AG04449 (cell line): Measurements from ENCODE around the gene UBE4B.
A peak's percentile ranks its signal among the peaks of the same experiment; 100 is the strongest.

Experiments used
- CTCF ChIA-PET: fragments of 350-600 bp; formaldehyde crosslinking; extraction: SDS; loops from one replicate; lab custom pipeline; 2021; ENCODE audit warnings: antibody characterized with exemption; lab: Yijun Ruan, JAX
- POLR2A ChIA-PET: fragments of 400-600, 350-600 bp; formaldehyde crosslinking; extraction: SDS; loops from one replicate; lab custom pipeline; 2020; ENCODE audit warnings: antibody characterized with exemption, inconsistent platforms; lab: Yijun Ruan, JAX
- DNase-seq: peaks from one replicate; pipeline ENCODE4 v3.0.0-alpha.2; 2010; ENCODE audit warnings: low read depth, low spot score
- H3K4me3 ChIP-seq: 2 replicates; pipeline ENCODE4 v1.5.1; 2011; ENCODE audit warnings: low read depth, mild to moderate bottlenecking, control low read depth, low read length
- TF ChIP-seq, protein P1 (sequence below): IDR thresholded peaks from one replicate; pipeline ENCODE4 v1.5.1; 2011; ENCODE audit warnings: mild to moderate bottlenecking, moderate library complexity, low read length, control low read depth, inconsistent platforms; ENCODE audit not compliant: insufficient read depth; ENCODE audit errors: missing control alignments

Gene UBE4B

DNA sequence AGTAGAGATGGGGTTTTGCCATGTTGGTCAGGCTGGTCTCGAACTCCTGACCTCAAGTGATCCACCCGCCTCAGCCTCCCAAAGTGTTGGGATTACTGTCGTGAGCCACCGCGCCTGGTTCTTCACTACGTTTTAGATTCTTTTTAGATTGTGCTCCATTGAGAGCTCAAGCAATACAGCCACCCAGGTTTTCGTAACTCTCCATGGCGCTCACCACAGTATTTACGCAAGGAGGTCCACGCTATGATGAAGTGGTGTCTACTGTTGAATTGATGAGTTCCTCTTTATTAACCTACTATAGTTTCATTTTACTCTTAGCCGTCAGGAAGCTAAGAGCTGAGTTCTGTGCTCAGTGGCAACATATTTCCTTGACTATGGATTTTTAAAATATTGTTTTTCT, 175.8 kb downstream of the UBE4B start:
- ChIA-PET POLR2A (no interaction called here), CTCF (interaction anchor here (1.0 to 3.2 kb wide), 16 partner anchors 8 to 267 kb away, joined by 3 to 64 read pairs (median 19); partner anchors contain the start of gene CENPS)
- no peak for DNase-seq

DNA sequence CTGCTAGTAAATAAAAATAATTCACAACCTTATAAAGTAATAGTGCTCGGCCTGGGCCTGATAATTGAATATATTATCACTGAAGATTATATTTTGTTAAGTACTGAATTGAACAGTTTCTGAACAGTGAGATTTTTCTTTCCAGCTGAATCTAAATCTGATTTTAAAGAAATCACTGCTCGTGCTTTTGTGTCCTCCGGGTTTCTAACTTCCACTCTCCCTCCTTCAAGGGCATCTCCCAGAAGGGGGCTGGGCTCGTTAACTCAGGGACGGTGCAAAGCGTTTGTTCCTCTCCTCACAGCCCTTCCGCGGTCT, 176.8 kb downstream of the UBE4B start:
- ChIA-PET POLR2A (interaction anchor here (0.6 to 1.6 kb wide), 8 partner anchors 12 to 266 kb away, joined by 3 to 10 read pairs (median 5); partner anchors contain the start of genes CENPS, LZIC and NMNAT1), CTCF (interaction anchor here (0.6 to 3.2 kb wide), 61 partner anchors 9 to 268 kb away, joined by 3 to 64 read pairs (median 5); partner anchors contain the start of genes CENPS and NMNAT1)
- DNase-seq = no peak
- TF ChIP-seq, protein P1, sequence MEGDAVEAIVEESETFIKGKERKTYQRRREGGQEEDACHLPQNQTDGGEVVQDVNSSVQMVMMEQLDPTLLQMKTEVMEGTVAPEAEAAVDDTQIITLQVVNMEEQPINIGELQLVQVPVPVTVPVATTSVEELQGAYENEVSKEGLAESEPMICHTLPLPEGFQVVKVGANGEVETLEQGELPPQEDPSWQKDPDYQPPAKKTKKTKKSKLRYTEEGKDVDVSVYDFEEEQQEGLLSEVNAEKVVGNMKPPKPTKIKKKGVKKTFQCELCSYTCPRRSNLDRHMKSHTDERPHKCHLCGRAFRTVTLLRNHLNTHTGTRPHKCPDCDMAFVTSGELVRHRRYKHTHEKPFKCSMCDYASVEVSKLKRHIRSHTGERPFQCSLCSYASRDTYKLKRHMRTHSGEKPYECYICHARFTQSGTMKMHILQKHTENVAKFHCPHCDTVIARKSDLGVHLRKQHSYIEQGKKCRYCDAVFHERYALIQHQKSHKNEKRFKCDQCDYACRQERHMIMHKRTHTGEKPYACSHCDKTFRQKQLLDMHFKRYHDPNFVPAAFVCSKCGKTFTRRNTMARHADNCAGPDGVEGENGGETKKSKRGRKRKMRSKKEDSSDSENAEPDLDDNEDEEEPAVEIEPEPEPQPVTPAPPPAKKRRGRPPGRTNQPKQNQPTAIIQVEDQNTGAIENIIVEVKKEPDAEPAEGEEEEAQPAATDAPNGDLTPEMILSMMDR = no peak
- H3K4me3 ChIP-seq = peak overlapping the region; percentile 73

More for the DNA sequence above, 175.8 kb downstream of the UBE4B start:
- TF ChIP-seq, protein P1 = no peak
- H3K4me3 ChIP-seq = no peak overlapping the region

DNA sequence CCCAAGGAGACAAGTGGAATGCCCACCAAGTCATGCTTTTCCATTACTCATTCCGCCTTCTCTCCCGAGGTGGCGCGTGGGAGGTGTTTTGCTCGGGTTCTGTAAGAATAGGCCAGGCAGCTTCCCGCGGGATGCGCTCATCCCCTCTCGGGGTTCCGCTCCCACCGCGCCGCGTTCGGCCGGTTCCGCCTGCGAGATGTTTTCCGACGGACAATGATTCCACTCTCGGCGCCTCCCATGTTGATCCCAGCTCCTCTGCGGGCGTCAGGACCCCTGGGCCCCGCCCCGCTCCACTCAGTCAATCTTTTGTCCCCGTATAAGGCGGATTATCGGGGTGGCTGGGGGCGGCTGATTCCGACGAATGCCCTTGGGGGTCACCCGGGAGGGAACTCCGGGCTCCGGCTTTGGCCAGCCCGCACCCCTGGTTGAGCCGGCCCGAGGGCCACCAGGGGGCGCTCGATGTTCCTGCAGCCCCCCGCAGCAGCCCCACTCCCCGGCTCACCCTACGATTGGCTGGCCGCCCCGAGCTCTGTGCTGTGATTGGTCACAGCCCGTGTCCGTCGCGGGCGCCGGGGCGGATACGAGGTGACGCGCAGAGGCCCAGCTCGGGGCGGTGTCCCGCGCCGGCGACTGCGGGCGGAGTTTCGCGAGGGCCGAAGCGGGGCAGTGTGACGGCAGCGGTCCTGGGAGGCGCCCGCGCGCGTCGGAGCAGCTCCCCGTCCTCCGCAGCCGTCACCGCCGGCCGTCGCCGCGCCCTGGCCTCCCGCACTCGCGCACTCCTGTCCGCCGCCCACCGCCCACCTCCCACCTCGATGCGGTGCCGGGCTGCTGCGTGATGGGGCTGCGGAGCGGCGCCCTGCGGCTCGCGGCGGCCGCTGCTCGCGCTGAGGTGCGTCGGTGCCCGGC, 177.4 kb downstream of the UBE4B start, which contains the start of gene KIF1B:
Gene KIF1B (plus strand): TSS at position 666 of the 906 bp plus-strand sequence. CDS start 21,759 bp downstream, outside the sequence.
- ChIA-PET POLR2A (interaction anchor here (0.6 to 1.6 kb wide), 16 partner anchors 8 to 267 kb away, joined by 3 to 10 read pairs (median 4); partner anchors contain the start of genes CENPS, LZIC and NMNAT1), CTCF (interaction anchor here (0.6 to 3.2 kb wide), 70 partner anchors 9 to 269 kb away, joined by 3 to 64 read pairs (median 4); partner anchors contain the start of genes CENPS and NMNAT1)
- DNase-seq = peak; percentile 76
- TF ChIP-seq, protein P1 = peak; percentile 95
- peak within 1 kb of the TSS; percentile 97 for H3K4me3 ChIP-seq

DNA sequence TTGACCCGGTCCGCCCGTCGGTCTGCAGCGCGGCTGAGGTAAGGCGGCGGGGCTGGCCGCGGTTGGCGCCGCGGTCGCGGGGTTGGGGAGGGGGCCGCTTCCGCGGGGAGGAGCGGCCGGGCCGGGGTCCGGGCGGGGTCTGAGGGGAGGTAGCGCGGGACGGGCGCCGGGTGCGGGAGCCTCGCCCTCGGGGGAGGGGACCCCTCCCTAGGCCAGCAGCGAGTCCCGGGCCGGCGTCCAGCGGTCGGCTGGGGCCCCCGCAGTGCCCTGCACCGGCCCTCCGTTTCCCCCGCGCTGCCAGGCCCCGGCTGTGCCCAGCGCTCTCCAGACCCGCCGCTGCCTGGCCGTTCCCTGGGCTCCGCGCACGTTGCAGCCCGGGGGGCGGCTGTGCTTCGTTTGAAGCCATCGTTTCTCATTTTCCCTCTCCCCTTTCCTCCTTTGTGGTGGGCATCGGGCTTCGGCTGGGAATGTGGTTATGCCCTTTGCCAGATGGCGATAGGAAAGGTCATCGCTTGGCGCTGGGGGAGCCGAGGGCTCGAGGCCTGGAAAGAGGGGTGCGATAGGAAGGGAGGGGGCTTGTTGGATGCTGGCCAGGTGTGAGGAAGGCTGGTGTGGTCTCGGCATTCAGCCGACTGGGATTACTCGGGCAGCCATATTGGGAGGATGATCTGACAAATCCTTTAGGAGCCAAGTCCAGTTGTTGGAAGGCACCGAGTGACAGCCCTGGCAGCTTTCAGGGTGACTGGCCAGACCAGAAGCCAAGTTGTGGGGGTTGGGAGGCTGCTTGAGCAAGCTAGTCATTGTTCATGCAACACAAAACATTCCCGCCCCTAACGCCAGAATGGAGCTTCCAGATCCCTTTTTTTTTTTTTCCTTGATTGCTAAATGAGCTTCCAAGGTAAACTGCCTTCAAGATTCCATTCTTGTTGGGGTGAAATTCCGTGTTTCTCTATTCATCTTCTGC, 178.4 kb downstream of the UBE4B start:
- POLR2A ChIA-PET = interaction anchor here (0.8 to 1.6 kb wide), 8 partner anchors 7 to 268 kb away, joined by 3 to 10 read pairs (median 5); partner anchors contain the start of genes LZIC and NMNAT1
- DNase-seq = peak; percentile 54

DNA sequence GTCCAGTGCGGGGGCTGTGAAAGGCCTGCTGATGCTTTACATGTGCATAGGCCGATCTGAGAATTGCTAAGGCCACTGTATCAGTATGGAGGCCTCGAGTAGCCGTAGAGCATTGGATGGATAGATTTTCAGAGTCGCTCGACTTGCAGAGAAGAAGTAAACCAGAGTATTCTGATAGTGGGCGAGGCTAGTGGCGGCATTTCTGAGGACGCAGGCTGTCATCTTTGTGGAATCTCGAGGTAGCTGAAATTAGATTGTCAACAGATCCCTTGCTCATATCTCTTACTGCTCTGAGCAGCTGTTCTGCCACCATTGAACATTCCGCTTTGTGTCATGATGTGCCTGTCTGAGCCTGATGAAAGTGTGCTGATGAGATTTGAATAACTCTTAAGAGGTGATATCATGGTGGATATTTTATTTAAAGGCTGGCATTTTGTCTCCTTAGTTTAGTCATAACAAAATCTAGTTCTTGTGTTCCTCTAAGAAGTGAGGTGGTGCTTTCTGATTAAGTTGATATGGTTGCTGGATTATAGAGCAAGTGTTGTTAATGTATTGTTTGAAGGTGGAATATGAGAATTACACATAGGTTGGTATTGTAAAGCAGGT, 179.2 kb downstream of the UBE4B start:
- peak overlapping the region; percentile 97 for H3K4me3 ChIP-seq
- ChIA-PET CTCF (interaction anchor here (1.0 to 1.4 kb wide), 3 partner anchors 21 to 218 kb away, joined by 3 to 5 read pairs (median 3); no protein-coding TSS in a partner anchor), POLR2A (interaction anchor here (0.8 kb wide), 1 partner anchor 42 kb away, joined by 6 read pairs; no protein-coding TSS in a partner anchor)
- DNase-seq = no peak
- TF ChIP-seq, protein P1 = no peak

More for the DNA sequence above, 178.4 kb downstream of the UBE4B start:
- CTCF ChIA-PET = interaction anchor here (0.6 to 3.2 kb wide), 42 partner anchors 9 to 238 kb away, joined by 3 to 64 read pairs (median 8); partner anchors contain the start of gene CENPS
- TF ChIP-seq, protein P1 = no peak
- peak overlapping the region; percentile 97 for H3K4me3 ChIP-seq
